Fibroblast of gingiva (primary cell): ENCODE data around the gene ABCB11.
"Not testable (repeated sequence)": the region's sequence is repeated elsewhere in the genome, so short reads cannot be mapped to it uniquely, and the experiment has no call there.

ENCODE experiments used
- DNase-seq: peaks from one replicate; pipeline ENCODE4 v3.0.0-alpha.2; 2011; ENCODE audit warnings: low read depth

ABCB11 gene

GRCh38 chr2:169031202-169031601, at the start of gene ABCB11:
ABCB11 (minus strand) TSS chr2:169031324; CDS start chr2:169018125, 13,199 bp downstream.
- DNase-seq = no peak

- DNase-seq = no peak
Observed at GRCh38 chr2:169080250-169081069, 49.3 kb upstream of the ABCB11 start.

GRCh38 chr2:169077674-169078240, 46.6 kb upstream of the ABCB11 start:
- no peak for DNase-seq

- DNase-seq = no peak
Observed at GRCh38 chr2:169073963-169074751, 43.0 kb upstream of the ABCB11 start.

GRCh38 chr2:169073211-169073962, 42.3 kb upstream of the ABCB11 start:
- DNase-seq = no peak

GRCh38 chr2:169072163-169072925, 41.2 kb upstream of the ABCB11 start:
- DNase-seq = peak; percentile 11

- peak; percentile 26 for DNase-seq
Observed at GRCh38 chr2:169071455-169071854, 40.3 kb upstream of the ABCB11 start.

- no peak for DNase-seq
Observed at GRCh38 chr2:169069833-169070232, 38.7 kb upstream of the ABCB11 start.

GRCh38 chr2:169069341-169069740, 38.2 kb upstream of the ABCB11 start, which contains the start of gene DHRS9:
DHRS9 (plus strand) TSS chr2:169069563; CDS start chr2:169081582, 12,019 bp downstream.
- DNase-seq = peak; percentile 50

- DNase-seq = no peak
Observed at GRCh38 chr2:169066897-169067296, 35.8 kb upstream of the ABCB11 start.

- peak; percentile 33 for DNase-seq
Observed at GRCh38 chr2:169065864-169066517, 34.9 kb upstream of the ABCB11 start.

- DNase-seq = no peak
Observed at GRCh38 chr2:169065422-169065821, 34.3 kb upstream of the ABCB11 start.

GRCh38 chr2:169064199-169064598, 33.1 kb upstream of the ABCB11 start:
- not testable (repeated sequence) for DNase-seq

GRCh38 chr2:169054575-169054974, 23.5 kb upstream of the ABCB11 start:
- not testable (repeated sequence) for DNase-seq

- no peak for DNase-seq
Observed at GRCh38 chr2:169050476-169051240, 19.5 kb upstream of the ABCB11 start.

- DNase-seq = no peak
Observed at GRCh38 chr2:169049142-169049541, 18.0 kb upstream of the ABCB11 start.

- no peak for DNase-seq
Observed at GRCh38 chr2:169047256-169048250, 16.4 kb upstream of the ABCB11 start.

- DNase-seq = no peak
Observed at GRCh38 chr2:169046440-169047151, 15.5 kb upstream of the ABCB11 start.
